SK-N-SH treated with all-trans-retinoic acid at 6 μM for 48 hours (cell line): ENCODE measurements around the gene ZSWIM2.

Experiments
- ATAC-seq: fragments of 200-7000 bp; cut with Tn5 transposase; 3 replicates; pipeline ENCODE4 v1.9.1; 2020; ENCODE audit warnings: mild to moderate bottlenecking, moderate library complexity
- ARNTL ChIP-seq: fragments of 450-650 bp; formaldehyde crosslinking; IDR thresholded peaks from 2 replicates; pipeline ENCODE4 v1.5.0; 2020; ENCODE audit warnings: low read depth, mild to moderate bottlenecking, moderate library complexity, borderline replicate concordance
- BACH2 ChIP-seq: fragments of 250-450 bp; sonication (Bioruptor Pico); IDR thresholded peaks from 2 replicates; pipeline ENCODE4 v1.9.0; 2021; ENCODE audit warnings: mild to moderate bottlenecking, borderline replicate concordance
- CSDC2 ChIP-seq: fragments of 250-450 bp; sonication (Bioruptor Pico); IDR thresholded peaks from 2 replicates; pipeline ENCODE4 v1.5.0; 2020; ENCODE audit warnings: mild to moderate bottlenecking, moderate library complexity
- ESRRG ChIP-seq: fragments of 250-450 bp; sonication (Bioruptor Pico); IDR thresholded peaks from 2 replicates; pipeline ENCODE4 v1.6.1; 2021; ENCODE audit warnings: mild to moderate bottlenecking
- GLIS3 ChIP-seq: fragments of 250-450 bp; sonication (Bioruptor Pico); IDR thresholded peaks from 2 replicates; pipeline ENCODE4 v1.5.0; 2020; ENCODE audit warnings: mild to moderate bottlenecking, moderate library complexity
- PPARA ChIP-seq: fragments of 250-450 bp; sonication (Bioruptor Pico); IDR thresholded peaks from 2 replicates; pipeline ENCODE4 v1.5.0; 2020; ENCODE audit warnings: mild to moderate bottlenecking, borderline replicate concordance
- RARB ChIP-seq: fragments of 250-450 bp; sonication (Bioruptor Pico); IDR thresholded peaks from 2 replicates; pipeline ENCODE4 v1.8.0; 2021; ENCODE audit warnings: mild to moderate bottlenecking, moderate library complexity
- SNAI2 ChIP-seq: fragments of 250-450 bp; sonication (Bioruptor Pico); IDR thresholded peaks from 2 replicates; pipeline ENCODE4 v1.5.0; 2020; ENCODE audit warnings: mild to moderate bottlenecking, moderate library complexity
- TCF4 ChIP-seq: fragments of 250-450 bp; sonication (Bioruptor Pico); IDR thresholded peaks from 2 replicates; pipeline ENCODE4 v1.8.0; 2021; ENCODE audit warnings: mild to moderate bottlenecking, moderate library complexity, borderline replicate concordance
- ZC3H10 ChIP-seq: fragments of 250-450 bp; sonication (Bioruptor Pico); IDR thresholded peaks from 2 replicates; pipeline ENCODE4 v1.5.1; 2021; ENCODE audit warnings: mild to moderate bottlenecking, moderate library complexity
- ZFP30 ChIP-seq: fragments of 450-650 bp; formaldehyde crosslinking; IDR thresholded peaks from 2 replicates; pipeline ENCODE4 v1.5.0; 2022; ENCODE audit warnings: mild to moderate bottlenecking, moderate library complexity
- ZNF565 ChIP-seq: fragments of 450-650 bp; formaldehyde crosslinking; conservative IDR thresholded peaks from 2 replicates; pipeline ENCODE4 v1.5.0; 2020; ENCODE audit warnings: low read depth, mild to moderate bottlenecking, moderate library complexity
- ZNF70 ChIP-seq: fragments of 450-650 bp; formaldehyde crosslinking; IDR thresholded peaks from 2 replicates; pipeline ENCODE4 v1.5.0; 2020; ENCODE audit warnings: mild to moderate bottlenecking, moderate library complexity
- ZNF8 ChIP-seq: fragments of 450-650 bp; formaldehyde crosslinking; IDR thresholded peaks from 2 replicates; pipeline ENCODE4 v1.5.0; 2020; ENCODE audit warnings: mild to moderate bottlenecking, moderate library complexity
- TF ChIP-seq, protein P1 (sequence below): fragments of 250-450 bp; sonication (Bioruptor Pico); IDR thresholded peaks from 2 replicates; pipeline ENCODE4 v1.5.1; 2020; ENCODE audit warnings: low read depth, mild to moderate bottlenecking, moderate library complexity
- TF ChIP-seq, protein P2 (sequence below): fragments of 250-450 bp; sonication (Bioruptor Pico); IDR thresholded peaks from 2 replicates; pipeline ENCODE4 v1.8.0; 2021; ENCODE audit warnings: low read depth, mild to moderate bottlenecking, moderate library complexity, borderline replicate concordance
- TF ChIP-seq, protein P3 (sequence below): fragments of 250-450 bp; sonication (Bioruptor Pico); IDR thresholded peaks from 2 replicates; pipeline ENCODE4 v1.5.1; 2021; ENCODE audit warnings: mild to moderate bottlenecking, moderate library complexity
- TF ChIP-seq, protein P4 (sequence below): fragments of 250-450 bp; sonication (Bioruptor Pico); IDR thresholded peaks from 2 replicates; pipeline ENCODE4 v1.5.0; 2020; ENCODE audit warnings: mild to moderate bottlenecking, moderate library complexity
- TF ChIP-seq, protein P5 (sequence below): fragments of 250-450 bp; sonication (Bioruptor Pico); IDR thresholded peaks from 2 replicates; pipeline ENCODE4 v1.8.0; 2020; ENCODE audit warnings: mild to moderate bottlenecking, moderate library complexity, borderline replicate concordance

Gene ZSWIM2

GRCh38 chr2:186855216-186855615, 6.2 kb upstream of the ZSWIM2 start:
- no peak for ATAC-seq
- TF ChIP-seq, protein P1, sequence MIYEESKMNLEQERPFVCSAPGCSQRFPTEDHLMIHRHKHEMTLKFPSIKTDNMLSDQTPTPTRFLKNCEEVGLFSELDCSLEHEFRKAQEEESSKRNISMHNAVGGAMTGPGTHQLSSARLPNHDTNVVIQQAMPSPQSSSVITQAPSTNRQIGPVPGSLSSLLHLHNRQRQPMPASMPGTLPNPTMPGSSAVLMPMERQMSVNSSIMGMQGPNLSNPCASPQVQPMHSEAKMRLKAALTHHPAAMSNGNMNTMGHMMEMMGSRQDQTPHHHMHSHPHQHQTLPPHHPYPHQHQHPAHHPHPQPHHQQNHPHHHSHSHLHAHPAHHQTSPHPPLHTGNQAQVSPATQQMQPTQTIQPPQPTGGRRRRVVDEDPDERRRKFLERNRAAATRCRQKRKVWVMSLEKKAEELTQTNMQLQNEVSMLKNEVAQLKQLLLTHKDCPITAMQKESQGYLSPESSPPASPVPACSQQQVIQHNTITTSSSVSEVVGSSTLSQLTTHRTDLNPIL (CRISPR knock-in tag): no peak
- no peak for TF ChIP-seq CSDC2 (CRISPR knock-in tag)
- TF ChIP-seq, protein P2, sequence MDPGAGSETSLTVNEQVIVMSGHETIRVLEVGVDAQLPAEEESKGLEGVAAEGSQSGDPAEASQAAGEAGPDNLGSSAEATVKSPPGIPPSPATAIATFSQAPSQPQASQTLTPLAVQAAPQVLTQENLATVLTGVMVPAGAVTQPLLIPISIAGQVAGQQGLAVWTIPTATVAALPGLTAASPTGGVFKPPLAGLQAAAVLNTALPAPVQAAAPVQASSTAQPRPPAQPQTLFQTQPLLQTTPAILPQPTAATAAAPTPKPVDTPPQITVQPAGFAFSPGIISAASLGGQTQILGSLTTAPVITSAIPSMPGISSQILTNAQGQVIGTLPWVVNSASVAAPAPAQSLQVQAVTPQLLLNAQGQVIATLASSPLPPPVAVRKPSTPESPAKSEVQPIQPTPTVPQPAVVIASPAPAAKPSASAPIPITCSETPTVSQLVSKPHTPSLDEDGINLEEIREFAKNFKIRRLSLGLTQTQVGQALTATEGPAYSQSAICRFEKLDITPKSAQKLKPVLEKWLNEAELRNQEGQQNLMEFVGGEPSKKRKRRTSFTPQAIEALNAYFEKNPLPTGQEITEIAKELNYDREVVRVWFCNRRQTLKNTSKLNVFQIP (CRISPR knock-in tag): no peak
- TF ChIP-seq SNAI2 (CRISPR knock-in tag): no peak
- TF ChIP-seq ZNF565 (CRISPR knock-in tag): no peak
- TF ChIP-seq, protein P3, sequence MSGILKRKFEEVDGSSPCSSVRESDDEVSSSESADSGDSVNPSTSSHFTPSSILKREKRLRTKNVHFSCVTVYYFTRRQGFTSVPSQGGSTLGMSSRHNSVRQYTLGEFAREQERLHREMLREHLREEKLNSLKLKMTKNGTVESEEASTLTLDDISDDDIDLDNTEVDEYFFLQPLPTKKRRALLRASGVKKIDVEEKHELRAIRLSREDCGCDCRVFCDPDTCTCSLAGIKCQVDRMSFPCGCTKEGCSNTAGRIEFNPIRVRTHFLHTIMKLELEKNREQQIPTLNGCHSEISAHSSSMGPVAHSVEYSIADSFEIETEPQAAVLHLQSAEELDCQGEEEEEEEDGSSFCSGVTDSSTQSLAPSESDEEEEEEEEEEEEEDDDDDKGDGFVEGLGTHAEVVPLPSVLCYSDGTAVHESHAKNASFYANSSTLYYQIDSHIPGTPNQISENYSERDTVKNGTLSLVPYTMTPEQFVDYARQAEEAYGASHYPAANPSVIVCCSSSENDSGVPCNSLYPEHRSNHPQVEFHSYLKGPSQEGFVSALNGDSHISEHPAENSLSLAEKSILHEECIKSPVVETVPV: no peak
- TF ChIP-seq, protein P4, sequence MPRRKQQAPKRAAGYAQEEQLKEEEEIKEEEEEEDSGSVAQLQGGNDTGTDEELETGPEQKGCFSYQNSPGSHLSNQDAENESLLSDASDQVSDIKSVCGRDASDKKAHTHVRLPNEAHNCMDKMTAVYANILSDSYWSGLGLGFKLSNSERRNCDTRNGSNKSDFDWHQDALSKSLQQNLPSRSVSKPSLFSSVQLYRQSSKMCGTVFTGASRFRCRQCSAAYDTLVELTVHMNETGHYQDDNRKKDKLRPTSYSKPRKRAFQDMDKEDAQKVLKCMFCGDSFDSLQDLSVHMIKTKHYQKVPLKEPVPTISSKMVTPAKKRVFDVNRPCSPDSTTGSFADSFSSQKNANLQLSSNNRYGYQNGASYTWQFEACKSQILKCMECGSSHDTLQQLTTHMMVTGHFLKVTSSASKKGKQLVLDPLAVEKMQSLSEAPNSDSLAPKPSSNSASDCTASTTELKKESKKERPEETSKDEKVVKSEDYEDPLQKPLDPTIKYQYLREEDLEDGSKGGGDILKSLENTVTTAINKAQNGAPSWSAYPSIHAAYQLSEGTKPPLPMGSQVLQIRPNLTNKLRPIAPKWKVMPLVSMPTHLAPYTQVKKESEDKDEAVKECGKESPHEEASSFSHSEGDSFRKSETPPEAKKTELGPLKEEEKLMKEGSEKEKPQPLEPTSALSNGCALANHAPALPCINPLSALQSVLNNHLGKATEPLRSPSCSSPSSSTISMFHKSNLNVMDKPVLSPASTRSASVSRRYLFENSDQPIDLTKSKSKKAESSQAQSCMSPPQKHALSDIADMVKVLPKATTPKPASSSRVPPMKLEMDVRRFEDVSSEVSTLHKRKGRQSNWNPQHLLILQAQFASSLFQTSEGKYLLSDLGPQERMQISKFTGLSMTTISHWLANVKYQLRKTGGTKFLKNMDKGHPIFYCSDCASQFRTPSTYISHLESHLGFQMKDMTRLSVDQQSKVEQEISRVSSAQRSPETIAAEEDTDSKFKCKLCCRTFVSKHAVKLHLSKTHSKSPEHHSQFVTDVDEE (CRISPR knock-in tag): no peak
- TF ChIP-seq ESRRG: no peak
- TF ChIP-seq TCF4 (CRISPR knock-in tag): no peak
- TF ChIP-seq BACH2 (CRISPR knock-in tag): no peak
- no peak for TF ChIP-seq ARNTL (CRISPR knock-in tag)
- TF ChIP-seq ZNF8 (CRISPR knock-in tag): no peak

GRCh38 chr2:186853951-186854350, 5.0 kb upstream of the ZSWIM2 start:
- ATAC-seq: no peak
- TF ChIP-seq, protein P1 (CRISPR knock-in tag): no peak
- TF ChIP-seq ZNF70 (CRISPR knock-in tag) (no peak), TCF4 (CRISPR knock-in tag) (no peak), ESRRG (no peak), SNAI2 (CRISPR knock-in tag) (no peak), PPARA (CRISPR knock-in tag) (no peak), RARB (no peak), ZFP30 (CRISPR knock-in tag) (no peak), ZC3H10 (CRISPR knock-in tag) (no peak), GLIS3 (CRISPR knock-in tag) (no peak)
- TF ChIP-seq, protein P5, sequence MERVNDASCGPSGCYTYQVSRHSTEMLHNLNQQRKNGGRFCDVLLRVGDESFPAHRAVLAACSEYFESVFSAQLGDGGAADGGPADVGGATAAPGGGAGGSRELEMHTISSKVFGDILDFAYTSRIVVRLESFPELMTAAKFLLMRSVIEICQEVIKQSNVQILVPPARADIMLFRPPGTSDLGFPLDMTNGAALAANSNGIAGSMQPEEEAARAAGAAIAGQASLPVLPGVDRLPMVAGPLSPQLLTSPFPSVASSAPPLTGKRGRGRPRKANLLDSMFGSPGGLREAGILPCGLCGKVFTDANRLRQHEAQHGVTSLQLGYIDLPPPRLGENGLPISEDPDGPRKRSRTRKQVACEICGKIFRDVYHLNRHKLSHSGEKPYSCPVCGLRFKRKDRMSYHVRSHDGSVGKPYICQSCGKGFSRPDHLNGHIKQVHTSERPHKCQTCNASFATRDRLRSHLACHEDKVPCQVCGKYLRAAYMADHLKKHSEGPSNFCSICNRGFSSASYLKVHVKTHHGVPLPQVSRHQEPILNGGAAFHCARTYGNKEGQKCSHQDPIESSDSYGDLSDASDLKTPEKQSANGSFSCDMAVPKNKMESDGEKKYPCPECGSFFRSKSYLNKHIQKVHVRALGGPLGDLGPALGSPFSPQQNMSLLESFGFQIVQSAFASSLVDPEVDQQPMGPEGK (CRISPR knock-in tag): no peak
- TF ChIP-seq, protein P4 (CRISPR knock-in tag): no peak
